T1000 (cell line): ENCODE data around the gene RELT.

Source experiments
- DNase-seq: peaks from one replicate; lab custom pipeline; 2025; ENCODE audit warnings: mixed read lengths; lab: John Stamatoyannopoulos, UW

The RELT gene

GRCh38 chr11:73404048-73404447 is 27.8 kb downstream of the RELT start:
- DNase-seq, result no peak

- no peak for DNase-seq
Measured at GRCh38 chr11:73404506-73405145, 28.4 kb downstream of the RELT start.

GRCh38 chr11:73405146-73405510 is 28.9 kb downstream of the RELT start:
- DNase-seq, result no peak

GRCh38 chr11:73406131-73406530 is 29.9 kb downstream of the RELT start:
- DNase-seq, result no peak

GRCh38 chr11:73406619-73407018 is 30.4 kb downstream of the RELT start:
- DNase-seq, result no peak

DNA sequence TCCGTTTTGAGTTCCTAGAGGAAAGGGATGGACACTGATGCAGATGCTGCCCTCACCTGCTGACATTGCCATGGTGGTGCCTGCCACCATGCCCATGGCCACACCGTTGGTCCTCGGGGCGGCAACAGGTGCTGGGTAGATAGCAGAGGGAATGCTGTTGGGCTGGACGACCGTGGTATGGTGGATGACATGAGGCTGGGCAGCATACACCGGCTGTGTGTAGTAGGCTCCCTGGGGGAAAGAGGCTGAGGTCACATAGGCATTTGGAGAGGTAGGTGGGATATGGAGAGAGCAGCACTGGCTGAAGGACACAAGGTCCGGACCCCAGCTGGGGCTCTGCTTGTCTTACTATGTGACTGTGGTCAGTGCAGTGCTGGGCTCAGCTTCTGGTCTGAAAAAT is 33.2 kb downstream of the RELT start:
- no peak for DNase-seq

- no peak for DNase-seq
Measured at GRCh38 chr11:73410627-73411026, 34.4 kb downstream of the RELT start.

- no peak for DNase-seq
Measured at GRCh38 chr11:73411031-73411430, 34.8 kb downstream of the RELT start.

DNA sequence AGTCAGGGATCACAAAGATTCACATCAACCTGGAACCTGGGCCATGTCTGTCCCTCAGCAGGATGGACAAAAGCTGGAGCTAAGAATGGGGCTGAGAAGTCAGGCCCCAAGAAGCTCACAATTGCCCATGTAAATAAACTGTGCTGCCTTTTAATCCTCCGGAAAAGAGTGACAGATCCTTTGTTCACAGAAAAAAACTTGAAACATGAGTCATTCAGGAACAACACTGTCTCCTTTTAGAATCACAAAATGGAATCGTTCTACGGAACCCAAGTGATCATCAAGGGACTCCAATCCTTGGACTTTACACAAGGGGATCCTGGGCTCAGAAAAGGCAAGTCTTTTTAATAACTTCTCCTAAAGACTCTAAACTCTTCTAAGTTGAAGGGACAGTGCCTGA is 36.1 kb downstream of the RELT start:
- DNase-seq, result no peak

GRCh38 chr11:73413256-73413655 is 37.1 kb downstream of the RELT start:
- DNase-seq, result no peak

- DNase-seq, result no peak
Measured at GRCh38 chr11:73414977-73415651, 38.9 kb downstream of the RELT start.

DNA sequence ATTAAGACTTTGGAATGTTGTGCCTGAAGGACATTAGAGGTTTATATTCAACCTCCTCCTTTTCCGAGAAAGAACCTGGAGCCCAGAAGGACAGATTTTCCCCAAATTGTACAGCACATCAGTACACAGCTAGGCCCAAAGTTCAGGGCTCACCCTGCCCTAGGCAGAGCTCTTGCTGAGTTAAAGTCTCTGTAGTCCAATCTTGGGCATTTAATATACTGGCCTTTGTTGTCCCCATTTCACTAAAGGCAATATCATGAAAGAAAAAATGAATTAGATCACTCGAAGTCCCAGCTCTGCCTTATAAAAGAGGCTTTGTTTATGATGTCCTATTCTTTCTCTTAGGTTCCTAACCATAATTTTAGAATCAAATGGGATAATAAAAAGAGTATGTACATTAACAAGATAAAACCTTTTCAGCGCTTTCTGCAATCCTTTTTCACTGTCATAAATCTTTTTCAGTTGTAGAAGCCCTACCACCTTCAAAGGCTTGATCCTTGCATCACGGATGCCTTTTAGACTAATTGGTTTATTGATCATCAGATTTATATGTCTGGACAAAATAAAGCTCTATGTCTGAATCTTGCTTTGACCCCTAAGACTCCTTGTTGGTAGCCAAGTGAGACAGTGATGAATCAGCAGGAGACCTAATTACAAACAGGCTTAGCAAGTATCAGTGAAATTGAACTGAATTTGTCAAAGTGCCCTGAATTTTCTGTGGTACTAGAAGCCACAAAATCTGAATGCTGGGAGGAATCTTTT is 39.8 kb downstream of the RELT start:
- DNase-seq, result no peak

- no peak for DNase-seq
Measured at GRCh38 chr11:73416786-73417185, 40.6 kb downstream of the RELT start.

GRCh38 chr11:73420136-73420535 is 43.9 kb downstream of the RELT start:
- DNase-seq, result no peak

- DNase-seq, result no peak
Measured at GRCh38 chr11:73422886-73423285, 46.7 kb downstream of the RELT start.

DNA sequence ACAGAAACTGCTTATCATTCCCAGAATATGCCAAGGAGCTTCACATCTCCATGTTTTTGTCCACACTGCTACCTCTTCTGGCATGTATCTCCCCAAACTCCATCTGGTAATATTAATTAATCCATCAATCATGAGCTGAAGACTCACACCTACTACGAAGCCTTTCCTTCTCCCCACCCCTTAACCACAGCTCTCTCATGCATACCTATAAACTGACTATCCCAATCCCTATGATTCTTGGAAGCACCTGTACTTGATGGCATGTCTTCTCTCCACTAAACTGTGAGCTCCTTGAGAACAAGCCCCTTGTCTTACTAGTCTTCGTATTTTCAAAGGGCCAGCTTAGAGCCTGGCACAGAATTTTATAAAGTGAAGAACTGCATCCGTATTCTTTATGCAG is 47.3 kb downstream of the RELT start:
- DNase-seq, result no peak

DNA sequence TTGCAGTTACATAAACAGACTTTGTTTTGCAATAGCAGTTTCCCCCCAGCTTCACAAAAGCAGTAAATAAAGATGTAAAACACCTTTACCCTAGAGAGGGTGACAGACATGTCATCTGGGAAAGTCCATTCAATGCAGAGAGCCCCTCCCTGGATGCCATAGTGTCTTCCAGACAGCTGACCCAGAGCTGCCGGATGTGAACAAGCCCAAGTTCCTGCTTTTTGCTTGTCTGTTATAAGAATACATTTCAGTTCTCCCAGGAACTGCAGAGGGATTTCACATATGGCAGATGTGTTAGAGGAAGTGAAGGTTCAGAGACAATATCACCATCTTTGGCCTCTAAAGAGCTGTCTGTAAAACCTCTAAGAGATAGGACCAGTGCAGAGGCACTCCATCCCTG is 48.9 kb downstream of the RELT start:
- DNase-seq, result no peak

DNA sequence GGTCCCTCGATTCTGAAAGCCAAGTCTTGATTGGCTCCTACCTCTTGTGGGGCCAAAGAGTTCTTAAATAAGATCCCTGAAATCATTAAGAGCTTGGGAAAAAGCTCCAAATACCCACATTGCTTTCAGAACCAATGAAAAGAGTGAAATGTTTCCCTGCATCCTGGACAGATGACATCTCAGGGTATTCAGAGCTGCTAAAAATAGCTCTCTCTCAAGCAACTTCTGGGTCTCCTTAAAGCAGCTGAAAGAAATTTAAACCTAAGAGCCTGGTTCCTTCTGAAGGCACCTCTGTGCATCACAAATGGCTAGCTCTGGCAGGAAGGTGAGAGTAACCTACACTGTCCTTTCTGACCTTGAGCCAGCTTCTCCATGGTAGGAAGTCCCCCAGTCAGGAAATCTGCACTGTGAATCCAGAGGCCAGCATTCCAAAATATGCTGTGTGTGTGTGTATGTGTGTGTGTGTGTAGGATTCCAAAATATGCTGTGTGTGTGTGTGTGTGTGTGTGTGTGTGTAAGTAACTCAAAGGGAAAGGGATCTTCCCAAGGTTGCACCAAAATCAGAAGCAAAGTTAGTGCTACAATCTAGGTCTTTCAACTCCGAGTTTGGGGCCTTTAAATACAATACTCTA is 50.1 kb downstream of the RELT start:
- no peak for DNase-seq

DNA sequence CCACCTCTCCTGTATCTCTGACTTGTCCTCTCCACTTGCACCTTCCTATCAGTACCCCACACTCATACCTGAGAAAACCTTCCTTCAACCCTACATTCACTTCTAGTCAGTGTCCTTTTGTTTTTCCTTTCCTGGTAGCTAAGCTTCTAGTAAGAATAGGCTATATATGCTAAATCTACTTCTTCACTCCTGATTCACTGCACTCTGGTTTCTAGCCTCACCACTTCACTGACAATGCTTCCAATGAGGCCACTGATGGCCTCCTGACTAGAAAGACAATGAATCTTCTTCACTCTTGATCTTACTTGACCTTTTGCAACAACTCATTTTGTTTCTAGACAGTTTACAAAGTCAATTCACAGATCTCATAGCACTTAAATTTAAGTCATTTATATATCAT is 52.0 kb downstream of the RELT start:
- DNase-seq, result no peak

GRCh38 chr11:73428699-73429098 is 52.5 kb downstream of the RELT start:
- no peak for DNase-seq

DNA sequence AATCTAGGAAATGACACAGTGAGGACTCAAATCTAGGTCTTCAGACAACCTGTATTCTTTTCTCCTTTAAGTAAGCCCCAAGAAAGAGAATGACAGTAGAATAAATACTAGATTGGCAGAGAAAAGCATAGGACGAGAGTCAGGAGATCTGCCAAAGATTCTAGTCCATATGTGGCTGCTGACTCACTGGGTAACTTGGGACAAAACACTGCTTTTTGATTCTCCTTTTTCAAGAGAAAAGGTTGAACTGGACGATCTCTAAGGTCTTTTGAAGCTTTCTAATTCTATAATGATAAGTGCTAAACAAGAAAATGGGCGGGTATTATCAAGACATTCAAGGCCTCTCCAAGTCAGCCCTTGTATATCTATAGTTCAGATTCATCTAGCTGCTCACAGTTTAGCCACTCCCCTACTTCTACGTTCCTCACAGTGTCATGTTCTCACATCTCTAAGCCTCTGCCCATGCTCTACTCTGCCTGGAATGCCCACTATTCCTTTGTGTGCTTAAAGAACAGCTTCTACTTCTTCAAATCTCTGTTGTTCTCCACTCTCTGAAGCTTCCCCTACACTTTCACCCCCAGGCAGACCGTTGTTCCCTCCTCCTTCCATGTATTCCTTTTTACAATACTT is 53.0 kb downstream of the RELT start:
- no peak for DNase-seq

DNA sequence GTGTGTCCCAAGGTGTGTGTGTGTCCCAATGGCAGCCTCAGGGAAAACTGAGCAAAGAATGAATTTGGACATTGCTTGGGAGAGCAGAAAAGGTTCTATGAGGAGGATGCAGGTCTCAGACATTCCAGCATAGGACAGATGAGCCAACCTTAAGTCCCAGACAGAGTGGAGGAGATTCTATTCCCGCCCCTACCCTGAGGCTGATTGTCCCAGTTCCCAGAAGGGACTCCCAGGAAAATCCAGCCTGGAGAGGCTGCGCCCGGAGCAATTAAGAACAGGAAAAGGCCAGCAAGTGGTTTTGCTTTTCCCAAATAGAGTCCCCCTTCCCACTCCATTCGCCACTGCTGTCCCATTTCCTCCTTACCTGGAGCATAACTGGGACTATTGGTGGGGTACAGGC is 54.1 kb downstream of the RELT start:
- no peak for DNase-seq
